GM20431 (cell line): ENCODE data around the gene CCDC70.
"Not testable (repeated sequence)": the region's sequence is repeated elsewhere in the genome, so short reads cannot be mapped to it uniquely, and the experiment has no call there.

Experiments used
- in situ Hi-C: fragments of 300-500 bp; cut with MseI, MboI; formaldehyde crosslinking; loops from one replicate; pipeline ENCODE4 v1.15.0; 2020; ENCODE audit warnings: low sequenced_read_pairs; ENCODE audit not compliant: unreplicated experiment

The CCDC70 gene

DNA sequence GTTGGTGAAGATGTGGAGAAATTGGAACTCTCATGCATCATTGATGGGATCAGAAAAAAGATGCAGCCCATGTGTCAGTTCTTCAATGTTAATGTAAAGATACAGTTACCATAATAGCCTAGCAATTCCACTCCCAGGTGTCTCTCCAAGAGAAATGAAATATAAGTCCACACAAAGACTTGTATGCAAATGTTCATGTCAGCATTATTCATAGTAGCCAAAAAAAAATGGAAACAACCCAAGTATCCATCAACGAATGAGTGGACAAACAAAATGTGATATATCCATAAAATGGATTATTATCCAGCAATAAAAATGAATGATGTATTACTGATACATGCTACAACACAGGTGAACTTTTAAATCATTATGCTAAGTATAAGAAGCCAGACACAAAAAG lies 38.7 kb downstream of the CCDC70 start:
- in situ Hi-C loops, result no loop called here

DNA sequence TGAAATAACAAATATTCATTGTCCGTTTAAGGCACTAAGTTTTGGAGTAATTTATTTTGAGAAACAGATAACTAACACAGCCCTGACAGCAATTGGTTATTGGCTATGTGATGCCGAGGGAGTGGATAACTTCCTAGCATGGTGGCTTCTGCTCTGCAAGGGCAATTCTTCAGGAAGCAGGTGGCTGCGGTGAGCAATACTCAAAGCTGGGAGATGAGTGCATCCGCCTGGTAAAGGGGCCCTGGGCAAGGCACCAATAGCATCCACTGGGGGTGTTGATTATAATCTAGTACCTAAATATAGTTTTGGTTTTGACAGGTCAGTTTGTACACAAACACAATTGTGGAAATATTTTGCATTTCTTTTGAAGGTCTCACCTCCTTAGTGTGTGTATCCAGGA lies 41.0 kb downstream of the CCDC70 start:
- in situ Hi-C loops, result no loop called here

DNA sequence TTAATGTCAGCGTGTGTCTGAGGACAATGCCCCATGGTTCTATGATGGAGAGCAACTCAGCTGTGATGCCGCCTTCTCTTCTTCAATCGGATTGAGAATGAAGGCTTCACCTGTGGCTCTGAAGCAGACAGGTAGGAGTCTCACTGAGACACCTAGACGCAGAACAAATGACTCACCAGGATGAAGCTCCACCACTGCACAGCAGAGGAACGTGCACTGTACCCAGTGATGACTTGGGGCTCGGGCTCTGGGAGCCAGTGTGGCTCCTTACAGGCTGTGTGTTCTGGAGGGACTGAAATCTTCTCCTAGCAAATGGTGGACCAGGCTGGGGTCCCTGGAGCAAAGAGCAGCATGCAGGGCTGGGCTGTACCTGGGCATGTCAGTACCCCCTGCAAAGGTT lies 44.0 kb downstream of the CCDC70 start:
- in situ Hi-C loops, result no loop called here

DNA sequence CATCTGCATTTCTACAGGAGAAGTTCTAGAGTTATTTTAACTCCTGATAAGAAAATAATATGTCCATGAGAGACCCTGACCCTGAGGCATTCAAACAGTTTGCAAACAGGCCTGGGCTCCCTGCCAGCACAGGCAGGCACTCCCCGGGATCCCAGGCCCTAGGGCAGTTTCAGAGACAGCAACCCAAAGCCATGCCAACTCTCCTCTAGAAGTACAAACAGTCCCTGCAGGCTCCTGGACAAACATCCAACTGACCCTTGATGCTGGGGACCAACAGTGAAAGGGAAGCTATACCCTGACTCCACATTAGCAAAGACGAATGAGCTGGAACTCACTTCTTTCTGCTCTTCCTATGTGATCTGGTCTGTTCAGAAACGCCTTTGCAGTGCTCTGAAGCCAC lies 44.8 kb downstream of the CCDC70 start:
- in situ Hi-C loops, result no loop called here

DNA sequence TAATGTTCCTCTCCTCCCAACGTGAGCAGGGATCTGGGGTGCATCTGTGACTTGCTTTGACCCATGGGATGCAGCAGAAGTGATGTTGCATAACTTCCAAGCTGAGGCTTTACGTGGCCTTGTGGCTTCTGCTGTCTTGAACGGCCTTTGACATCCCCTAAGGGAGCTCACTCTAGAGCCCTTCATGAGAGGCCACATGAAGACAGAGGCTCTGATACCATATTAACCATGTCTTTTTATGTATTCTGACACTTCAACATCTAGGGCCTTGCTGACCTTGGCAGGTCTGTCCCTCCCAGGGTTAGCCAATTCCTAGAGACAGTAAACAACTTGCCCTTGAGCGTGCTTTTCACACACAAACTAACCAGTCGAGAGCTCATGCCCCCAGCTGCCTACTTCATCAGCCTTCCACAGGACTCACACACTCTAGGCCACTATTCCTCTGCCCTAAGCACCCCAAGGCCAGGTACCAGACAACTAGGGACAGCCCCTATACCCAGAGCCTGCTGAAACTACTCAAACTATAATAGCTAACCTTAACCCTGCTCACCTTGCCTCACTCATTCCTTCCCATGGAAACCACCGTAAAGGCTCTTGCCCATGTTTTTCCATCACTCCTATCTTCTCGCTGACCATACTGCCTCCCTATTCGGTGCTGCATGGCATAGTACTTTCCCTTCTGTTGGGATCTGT lies 45.4 kb downstream of the CCDC70 start:
- in situ Hi-C loops, result no loop called here

DNA sequence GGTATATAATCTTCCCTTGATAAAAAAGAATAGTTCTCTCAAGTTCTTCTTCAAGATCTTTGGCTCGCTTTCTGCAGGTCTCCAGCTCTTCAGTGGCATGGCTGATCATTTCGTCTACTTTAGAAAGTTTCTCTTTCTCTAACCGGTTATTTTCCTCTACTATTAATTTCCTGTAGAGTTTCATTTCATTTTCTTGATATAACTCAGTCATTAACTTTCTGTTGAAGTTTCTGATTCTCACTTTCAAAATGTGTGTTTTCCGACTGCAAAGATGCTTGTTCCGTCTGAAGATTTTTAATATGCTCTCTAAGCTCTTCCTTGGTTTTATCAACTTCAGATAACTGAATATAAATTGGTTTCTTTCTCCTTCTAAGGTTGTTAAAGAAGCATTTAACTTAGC lies 47.5 kb downstream of the CCDC70 start:
- in situ Hi-C loops, result not testable (repeated sequence)

DNA sequence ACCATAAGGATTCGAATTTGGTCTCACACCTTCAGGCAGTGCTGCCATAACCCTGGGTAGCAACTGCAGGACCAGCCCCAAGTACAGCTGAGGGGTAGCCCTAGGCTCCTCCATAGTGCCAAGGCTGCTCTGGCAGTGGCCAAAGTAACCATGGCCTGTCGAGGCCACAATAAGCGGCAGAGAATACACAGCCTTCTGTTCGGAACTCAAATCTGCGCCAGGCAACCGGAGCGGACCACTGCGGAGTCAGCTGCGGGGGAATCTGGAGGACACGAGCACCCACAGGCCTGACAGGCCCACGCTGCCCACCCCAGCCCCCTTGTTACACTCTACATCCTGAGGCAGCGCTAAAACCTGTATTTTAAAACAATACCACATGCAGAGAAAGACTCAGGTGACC lies 48.7 kb downstream of the CCDC70 start:
- in situ Hi-C loops, result no loop called here

DNA sequence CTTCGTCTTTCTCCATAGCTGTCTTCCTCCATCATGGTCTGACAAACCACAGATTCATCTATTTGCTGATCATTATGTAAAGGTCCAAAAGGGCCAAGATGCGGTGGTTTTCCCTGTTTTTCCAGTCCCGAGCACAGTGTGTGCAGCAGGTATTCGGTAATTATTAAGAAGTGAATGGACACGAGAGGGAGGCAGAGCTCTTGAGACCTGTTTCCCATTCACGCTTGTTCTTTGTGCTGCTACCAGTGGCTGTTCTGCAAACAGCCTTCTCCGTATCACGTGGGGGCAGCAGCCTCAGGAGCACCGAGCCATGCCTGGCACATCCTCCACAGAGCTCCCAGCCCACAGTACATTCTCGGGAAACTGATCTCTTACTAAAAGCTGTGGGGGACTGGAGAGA lies 50.3 kb downstream of the CCDC70 start:
- in situ Hi-C loops, result no loop called here

DNA sequence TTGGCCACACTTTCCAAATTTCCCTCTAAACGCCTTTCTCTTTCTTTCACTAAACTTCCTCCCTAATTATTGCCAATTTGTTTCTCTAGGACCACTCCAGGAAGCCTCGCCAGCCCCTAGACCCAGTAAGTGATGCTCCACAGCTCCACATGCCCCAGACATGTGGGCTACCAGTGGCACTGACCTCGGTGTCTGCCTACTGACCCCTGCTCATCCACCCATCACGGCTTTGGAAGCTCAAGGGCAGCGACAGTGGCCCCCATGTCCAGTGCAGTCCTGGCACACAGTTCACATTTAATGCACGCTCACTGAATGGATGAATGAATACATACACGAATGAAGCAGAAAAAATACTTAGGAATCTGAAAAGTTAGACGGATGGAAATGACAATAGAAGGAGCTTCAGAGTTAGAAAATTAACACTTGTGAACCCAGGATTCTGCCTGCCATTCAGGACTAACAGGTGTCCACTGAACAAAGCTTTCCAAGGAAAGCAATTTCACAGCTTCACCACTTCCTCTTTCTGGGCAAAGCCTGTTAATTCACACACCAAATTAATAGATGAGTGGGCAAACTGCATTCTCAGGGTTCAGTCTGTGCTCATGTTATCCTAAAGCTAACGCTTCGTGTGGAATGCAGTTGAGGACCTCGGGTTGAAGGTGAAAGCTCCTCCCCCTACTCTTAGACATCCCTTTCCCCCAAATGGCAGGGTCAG lies 50.9 kb downstream of the CCDC70 start:
- in situ Hi-C loops, result no loop called here

DNA sequence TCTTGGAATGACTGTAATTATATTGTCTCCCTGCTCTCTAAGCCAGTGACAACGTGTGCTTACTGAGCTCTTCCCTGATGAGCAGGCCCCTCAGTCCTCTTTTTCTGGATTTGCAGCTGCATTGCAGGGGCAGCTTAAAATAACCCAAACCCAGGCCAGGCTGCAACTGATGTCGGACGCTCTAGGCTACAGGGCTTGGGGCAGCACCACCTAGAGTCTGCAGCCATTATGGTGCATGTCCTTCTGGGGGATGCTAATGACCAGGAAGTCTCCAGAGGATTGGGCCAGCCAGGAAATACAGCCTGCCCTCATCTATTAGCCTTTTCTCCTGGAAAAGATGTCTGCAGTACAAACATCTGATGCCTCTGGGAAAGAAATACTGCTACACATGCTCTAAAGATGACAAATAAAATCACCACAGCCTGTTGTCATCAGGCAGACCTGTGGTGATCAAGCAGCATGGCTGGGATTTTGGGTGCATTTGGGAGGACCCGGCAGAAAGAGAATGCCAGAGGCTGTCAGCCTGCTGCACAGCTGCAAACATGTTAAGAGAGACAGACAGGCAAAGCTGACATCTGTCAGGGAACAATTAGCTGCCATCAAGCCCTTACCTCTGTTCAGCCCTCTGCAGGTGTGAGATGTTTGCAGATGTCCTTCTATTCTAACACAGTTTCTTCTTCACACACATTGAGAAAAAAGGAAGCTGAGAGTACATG lies 51.8 kb downstream of the CCDC70 start:
- in situ Hi-C loops, result no loop called here

DNA sequence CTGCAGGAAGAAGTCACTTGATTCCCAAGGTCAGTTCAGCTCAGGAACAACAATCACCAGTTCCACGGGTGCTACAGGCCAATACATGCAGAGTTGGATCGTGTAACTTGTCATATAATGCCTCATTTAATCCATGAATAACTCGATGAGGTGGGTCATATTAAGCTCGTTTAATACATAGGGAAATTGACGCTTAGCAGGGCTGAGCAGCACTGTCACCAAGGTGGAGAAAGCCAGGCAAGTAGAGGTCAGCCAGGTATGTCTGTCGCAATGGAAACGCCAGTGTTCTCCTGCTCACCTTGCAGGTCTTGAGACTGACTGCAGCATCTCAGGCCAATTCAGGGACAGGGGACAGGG lies 52.3 kb downstream of the CCDC70 start:
- in situ Hi-C loops, result no loop called here
